Mesodermal cell (in vitro differentiated cells): ENCODE results near the gene GRAMD4.

Experiments used
- H3K27ac ChIP-seq: 2 replicates; pipeline ENCODE4 v1.7.0; 2013; ENCODE audit warnings: mild to moderate bottlenecking, low read depth, low read length, moderate library complexity; ENCODE audit not compliant: severe bottlenecking
- H3K36me3 ChIP-seq: 2 replicates; pipeline ENCODE4 v1.7.1; 2013; ENCODE audit warnings: mild to moderate bottlenecking, low read length, moderate library complexity; ENCODE audit not compliant: control insufficient read depth, insufficient read depth
- H3K4me1 ChIP-seq: one replicate; pipeline ENCODE4 v1.7.1; 2013; ENCODE audit warnings: mild to moderate bottlenecking, low read length; ENCODE audit not compliant: insufficient read depth, control insufficient read depth, poor library complexity, severe bottlenecking
- H3K4me3 ChIP-seq: 2 replicates; pipeline ENCODE4 v1.7.0; 2013; ENCODE audit warnings: low read length, control low read depth, mild to moderate bottlenecking; ENCODE audit not compliant: insufficient read depth, poor library complexity, severe bottlenecking; ENCODE audit errors: extremely low read depth
- H3K9me3 ChIP-seq: 2 replicates; pipeline ENCODE4 v1.7.1; 2013; ENCODE audit warnings: mild to moderate bottlenecking, low read length, moderate library complexity; ENCODE audit not compliant: control insufficient read depth
- WGBS, 2 experiments: methylation state at CpG; one replicate each; pipeline ENCODE4 v1.1.5; 2013; ENCODE audit warnings: missing lambda C conversion rate in 2 of 2; ENCODE audit not compliant: insufficient coverage in 2 of 2; 5-methylcytosine and 5-hydroxymethylcytosine counted together

GRAMD4 gene

DNA sequence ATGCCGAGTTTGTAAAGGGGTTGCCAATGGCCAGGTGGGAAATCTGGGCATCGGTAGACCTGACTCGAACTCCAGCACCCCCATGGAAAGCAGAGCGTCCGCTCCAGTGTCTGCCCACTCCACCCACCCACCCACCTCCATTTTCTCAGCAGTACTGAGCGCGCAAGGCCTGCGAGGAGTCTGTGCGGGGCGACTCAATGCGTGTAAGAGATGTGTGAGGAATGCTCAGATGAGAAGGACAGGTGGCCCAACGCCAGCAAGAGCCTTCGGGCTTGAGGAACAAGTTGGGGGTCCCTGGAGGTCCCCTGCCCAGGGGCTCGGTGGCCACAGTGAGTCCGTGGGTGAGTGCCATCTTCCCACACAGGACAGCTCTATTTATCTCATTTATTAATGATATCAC lies 67.3 kb downstream of the GRAMD4 start:
- Histone ChIP-seq H3K27ac (no peak overlapping the region), H3K4me1 (no peaks in the 10 kb centered on the region), H3K9me3 (no peaks in the 10 kb centered on the region), H3K4me3 (no peak overlapping the region), H3K36me3 (peaks cover 74% of the 10 kb centered on the region)
- WGBS, 2 experiments: 94 to 97% methylated on average over 6 to 11 of the region's 15 CpGs

DNA sequence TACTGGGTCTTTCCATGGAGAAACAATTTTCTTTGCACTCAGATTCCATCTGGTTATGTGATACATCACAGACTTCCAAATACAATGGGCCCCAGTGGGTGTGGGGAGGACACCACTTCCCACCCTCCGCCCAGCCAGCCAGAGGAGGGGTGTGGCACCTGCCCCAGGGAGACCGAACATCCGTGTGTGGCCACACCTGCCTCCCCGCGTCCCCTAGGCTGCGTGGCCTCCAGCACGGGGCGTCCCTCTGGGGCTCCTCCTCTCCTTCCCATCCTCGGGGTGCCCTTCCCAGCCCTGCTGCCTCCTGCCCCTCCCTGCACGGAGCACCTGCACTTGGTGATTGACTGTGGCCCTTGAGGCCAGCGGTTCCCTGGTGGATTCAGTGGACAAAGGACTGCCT lies 68.8 kb downstream of the GRAMD4 start:
- Histone ChIP-seq H3K4me1 (no peaks in the 10 kb centered on the region), H3K9me3 (no peaks in the 10 kb centered on the region), H3K36me3 (peaks cover 86% of the 10 kb centered on the region), H3K27ac (no peak overlapping the region), H3K4me3 (no peak overlapping the region)
- WGBS, 2 experiments: 96 to 98% methylated on average over 7 to 11 of the region's 11 CpGs

DNA sequence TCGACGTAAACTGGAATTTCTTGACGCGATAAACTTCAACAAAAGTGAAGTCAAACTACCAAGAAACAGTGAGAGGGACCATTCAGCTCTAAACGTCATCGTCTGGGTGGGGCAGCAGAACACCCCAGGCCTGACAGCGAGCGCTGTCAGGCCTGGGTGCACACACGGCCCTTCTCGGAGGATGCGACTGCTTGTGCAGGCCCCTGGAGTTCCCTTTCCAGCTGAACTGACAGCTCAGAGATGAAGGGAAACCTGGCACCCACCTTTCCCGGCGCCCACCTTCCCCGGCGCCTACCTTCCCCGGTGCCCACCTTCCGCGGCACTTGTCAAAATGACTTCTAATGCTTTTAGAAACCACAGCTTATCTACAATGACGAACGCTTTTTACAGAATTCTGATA lies 70.0 kb downstream of the GRAMD4 start:
- WGBS, 2 experiments: 89 to 97% methylated on average over 6 to 11 of the region's 20 CpGs
- H3K9me3 ChIP-seq: no peaks in the 10 kb centered on the region
- H3K4me3 ChIP-seq: no peak overlapping the region
- no peaks in the 10 kb centered on the region for H3K4me1 ChIP-seq
- peaks cover 94% of the 10 kb centered on the region for H3K36me3 ChIP-seq
- H3K27ac ChIP-seq: no peak overlapping the region

DNA sequence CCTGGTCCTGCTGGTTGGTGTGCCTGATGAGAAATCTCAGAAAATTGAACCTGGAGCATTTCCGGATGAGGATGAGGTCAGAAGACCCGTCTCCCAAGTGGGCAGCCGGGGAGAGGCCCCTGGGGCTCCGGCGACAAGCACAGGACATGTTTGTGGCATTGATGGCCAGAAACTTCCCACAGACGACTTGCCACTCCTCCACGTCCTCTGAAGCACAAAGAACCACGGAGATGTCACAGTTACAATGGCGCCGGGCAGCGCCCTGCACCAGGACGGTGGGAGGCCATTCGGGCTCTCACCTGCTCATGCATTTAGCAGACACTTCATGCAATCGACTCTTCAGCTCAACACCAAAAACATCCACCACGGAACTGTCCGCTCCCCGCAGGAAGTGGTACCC lies 71.4 kb downstream of the GRAMD4 start:
- H3K9me3 ChIP-seq: no peaks in the 10 kb centered on the region
- no peaks in the 10 kb centered on the region for H3K4me1 ChIP-seq
- H3K4me3 ChIP-seq: no peak overlapping the region
- 94 to 98% methylated on average over 12 to 16 of the region's 17 CpGs for WGBS, 2 experiments
- no peak overlapping the region for H3K27ac ChIP-seq
- peaks cover 95% of the 10 kb centered on the region for H3K36me3 ChIP-seq

DNA sequence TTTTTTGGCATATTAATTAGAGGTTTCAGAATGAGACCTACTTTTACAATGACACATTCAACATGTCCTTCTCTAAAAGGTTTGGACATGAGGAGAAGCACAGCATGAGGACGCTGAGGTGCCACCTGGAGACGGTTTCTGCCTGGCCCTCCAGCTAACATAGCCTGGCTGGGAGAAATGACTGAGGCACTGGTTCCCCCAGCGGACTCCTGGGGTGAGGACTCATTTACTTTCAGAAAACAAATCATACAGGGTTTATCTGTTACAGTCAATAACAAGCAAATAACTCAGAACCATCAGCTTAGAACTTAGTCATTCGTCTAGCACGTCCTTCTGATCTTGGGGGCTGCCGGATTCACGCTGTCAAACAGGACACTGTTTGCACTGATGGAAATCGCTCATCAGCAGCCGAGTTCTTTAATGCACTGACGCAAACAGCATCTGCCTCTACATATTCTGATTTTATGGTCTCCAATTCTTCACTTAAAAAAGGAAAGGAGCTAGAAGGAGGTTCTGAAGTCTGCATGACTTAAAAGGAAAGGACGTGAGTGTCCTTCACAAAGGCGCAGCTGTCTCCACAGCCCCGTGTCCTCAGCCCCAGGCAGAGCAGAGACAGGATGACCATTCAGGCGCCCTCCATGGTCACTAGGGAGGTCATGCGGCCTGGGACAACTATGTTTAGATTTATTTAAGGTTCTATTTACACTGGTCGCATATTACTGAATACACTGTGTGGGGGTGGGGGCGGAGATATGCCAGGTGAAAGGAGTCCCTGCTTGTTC lies 73.6 kb downstream of the GRAMD4 start:
- 84 to 87% methylated on average over 13 to 15 of the region's 17 CpGs for WGBS, 2 experiments
- Histone ChIP-seq H3K4me1 (no peaks in the 10 kb centered on the region), H3K4me3 (no peak overlapping the region), H3K9me3 (no peaks in the 10 kb centered on the region), H3K36me3 (peaks cover 95% of the 10 kb centered on the region), H3K27ac (no peak overlapping the region)

DNA sequence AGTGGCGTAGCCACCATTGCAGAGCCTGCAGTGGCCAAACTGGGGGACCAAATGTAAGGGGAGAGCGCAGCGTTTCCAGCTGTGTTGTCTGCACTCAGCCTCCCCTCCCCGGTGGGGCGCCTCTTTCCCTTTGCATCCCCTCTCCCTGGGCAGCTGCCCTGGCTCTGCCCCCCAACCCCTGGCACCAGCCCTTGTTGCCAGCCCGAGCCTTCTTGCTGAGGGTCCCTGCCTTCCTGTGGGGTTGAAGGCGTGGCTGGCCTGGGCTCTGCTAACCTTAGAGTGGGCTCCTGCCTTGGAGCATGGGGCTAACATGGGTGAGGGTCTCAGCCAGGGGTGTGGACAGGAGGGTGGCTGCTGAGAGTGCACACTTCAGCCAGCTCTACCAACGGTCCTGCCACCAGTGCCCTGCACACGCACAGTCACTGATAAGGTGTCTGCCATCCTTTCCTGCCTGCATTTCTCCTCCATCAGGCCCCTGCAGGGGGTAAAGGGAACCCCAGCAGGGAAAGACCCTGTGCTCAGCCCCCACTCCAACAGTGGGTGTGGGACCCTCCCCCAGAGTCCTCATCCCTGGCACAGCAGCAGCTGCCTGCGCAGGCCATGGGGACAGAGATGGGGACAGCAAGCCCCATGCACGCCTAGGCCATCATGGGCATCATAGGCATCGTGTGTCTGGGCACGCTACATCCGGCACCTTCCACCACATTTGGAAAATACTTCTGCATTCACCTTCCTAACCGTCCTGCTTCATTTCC lies 74.4 kb downstream of the GRAMD4 start:
- Histone ChIP-seq H3K4me3 (no peak overlapping the region), H3K36me3 (peaks cover 95% of the 10 kb centered on the region), H3K27ac (no peak overlapping the region), H3K9me3 (no peaks in the 10 kb centered on the region), H3K4me1 (no peaks in the 10 kb centered on the region)
- WGBS, 2 experiments: 99% methylated on average over 13 to 15 of the region's 15 CpGs

DNA sequence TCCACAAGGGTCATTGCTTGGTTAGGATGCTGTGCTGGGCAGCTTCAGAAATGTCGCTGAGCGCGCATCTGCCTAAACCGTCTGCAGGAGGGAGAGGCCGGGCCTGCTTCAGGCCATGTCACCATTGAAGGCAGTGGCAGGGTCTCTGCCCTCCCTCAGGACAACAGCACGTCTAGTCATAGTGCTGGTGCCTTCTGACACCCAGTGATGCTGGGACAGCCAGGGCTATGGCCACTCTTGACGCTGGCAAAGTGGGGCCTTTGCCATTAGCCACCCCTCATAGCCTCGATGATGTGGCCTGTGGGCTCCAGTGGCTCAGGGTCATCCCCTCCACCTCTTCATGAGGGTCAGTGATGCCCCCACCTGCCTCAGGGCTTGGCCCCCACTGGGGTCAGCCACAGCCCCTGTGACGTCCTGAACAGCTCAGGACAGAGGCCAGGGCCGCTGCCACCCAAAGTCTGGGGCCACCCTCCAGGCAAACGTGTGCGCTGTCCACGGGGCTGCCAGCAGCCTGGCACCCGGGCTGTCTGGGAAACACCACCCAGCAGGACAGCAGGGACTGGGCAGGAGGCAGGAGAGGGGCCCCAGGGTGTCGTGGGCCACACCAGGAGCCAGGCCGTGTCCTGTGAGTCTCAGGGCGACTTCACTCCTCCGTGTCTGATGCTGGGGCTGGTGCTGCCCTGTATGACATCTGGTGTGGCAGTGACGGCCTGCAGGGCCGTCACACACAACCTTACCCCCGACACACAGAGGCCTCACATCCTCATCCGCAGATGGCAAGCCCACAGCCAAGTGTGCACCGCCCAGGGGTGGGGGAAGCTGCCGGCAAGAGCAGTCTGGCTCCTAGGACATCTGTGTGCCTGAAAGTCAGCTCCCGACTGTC lies 75.4 kb downstream of the GRAMD4 start:
- no peak overlapping the region for H3K27ac ChIP-seq
- no peak overlapping the region for H3K4me3 ChIP-seq
- H3K4me1 ChIP-seq: no peaks in the 10 kb centered on the region
- 92 to 95% methylated on average over 19 to 25 of the region's 25 CpGs for WGBS, 2 experiments
- no peaks in the 10 kb centered on the region for H3K9me3 ChIP-seq
- H3K36me3 ChIP-seq: peaks cover 95% of the 10 kb centered on the region

DNA sequence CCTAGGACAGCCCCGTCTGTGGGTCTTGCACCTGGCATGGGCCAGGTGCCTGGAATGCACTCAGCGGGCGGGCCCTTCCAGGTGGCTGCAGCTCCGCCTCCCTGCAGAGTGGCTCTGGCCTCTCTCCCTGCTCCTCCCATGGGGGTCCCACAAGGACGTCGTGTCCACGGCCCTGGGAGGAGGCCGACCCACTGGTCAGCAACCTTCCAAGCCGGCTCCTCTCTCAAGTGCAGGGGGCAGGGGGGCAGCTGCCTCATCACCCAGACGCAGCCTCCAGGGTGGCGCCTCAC lies 76.0 kb downstream of the GRAMD4 start:
- 92 to 93% methylated on average over 9 of the region's 11 CpGs for WGBS, 2 experiments
- H3K27ac ChIP-seq: no peak overlapping the region
- no peak overlapping the region for H3K4me3 ChIP-seq
- no peaks in the 10 kb centered on the region for H3K4me1 ChIP-seq
- H3K9me3 ChIP-seq: no peaks in the 10 kb centered on the region
- H3K36me3 ChIP-seq: peaks cover 94% of the 10 kb centered on the region

DNA sequence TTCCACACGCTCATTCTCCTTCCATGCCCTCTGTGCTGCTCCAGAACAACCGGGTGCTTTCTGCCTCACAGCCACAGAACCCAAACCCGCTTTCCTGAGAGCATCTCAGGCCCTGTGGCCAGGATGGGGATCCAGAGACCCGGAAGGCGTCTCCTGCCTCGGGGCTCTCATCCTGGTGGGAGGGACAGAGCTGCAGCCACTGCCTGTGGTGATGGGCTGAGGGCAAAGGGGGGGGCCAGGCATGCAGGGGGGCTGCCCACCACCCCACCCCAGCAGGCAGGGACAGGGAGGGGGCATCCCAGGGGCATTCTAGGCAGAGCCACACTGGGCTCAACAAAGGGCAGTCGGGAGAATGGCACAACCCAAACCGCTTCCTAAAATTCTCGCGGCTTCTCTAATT lies 76.4 kb downstream of the GRAMD4 start:
- H3K36me3 ChIP-seq: peaks cover 94% of the 10 kb centered on the region
- WGBS, 2 experiments: 96 to 99% methylated on average over 6 to 8 of the region's 10 CpGs
- no peak overlapping the region for H3K27ac ChIP-seq
- H3K4me1 ChIP-seq: no peaks in the 10 kb centered on the region
- no peak overlapping the region for H3K4me3 ChIP-seq
- H3K9me3 ChIP-seq: no peaks in the 10 kb centered on the region

DNA sequence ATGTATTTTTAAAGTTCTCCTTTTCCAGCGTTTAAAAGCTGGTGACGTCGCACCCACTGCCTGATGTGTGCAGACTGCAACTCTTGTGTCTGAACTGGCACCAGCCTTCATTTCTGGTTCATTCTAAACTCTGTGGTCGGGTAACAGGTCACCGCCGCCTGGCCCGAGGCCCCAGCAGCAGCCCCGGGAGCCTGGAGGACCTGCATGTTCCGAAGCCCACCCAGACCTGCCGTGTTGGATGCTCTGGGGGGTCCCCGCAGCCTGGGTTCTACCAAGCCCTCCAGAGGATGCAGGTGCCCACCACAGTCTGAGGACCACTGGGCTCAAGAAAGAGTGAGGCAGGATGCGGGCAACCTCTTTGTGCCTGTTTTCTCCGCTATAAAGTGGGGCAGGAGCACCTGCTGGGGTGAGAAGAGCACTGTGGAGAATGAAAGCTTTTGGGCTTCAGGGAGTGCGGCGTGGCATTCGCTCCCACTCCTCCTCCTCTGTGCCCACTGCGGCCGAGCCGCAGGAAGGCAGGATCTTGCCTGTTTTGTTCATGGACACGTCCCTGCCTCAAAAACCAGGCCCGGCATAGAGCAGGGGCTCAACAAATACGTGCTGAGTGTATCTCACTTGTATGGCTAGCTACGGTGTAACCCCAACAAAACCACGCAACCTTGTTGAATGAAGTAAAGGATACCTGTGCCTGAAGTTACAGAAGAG lies 77.8 kb downstream of the GRAMD4 start:
- WGBS, 2 experiments: 95 to 98% methylated on average over 24 of the region's 24 CpGs
- Histone ChIP-seq H3K9me3 (no peaks in the 10 kb centered on the region), H3K4me1 (no peaks in the 10 kb centered on the region), H3K36me3 (peaks cover 95% of the 10 kb centered on the region), H3K4me3 (no peak overlapping the region), H3K27ac (no peak overlapping the region)
